K562 (cell line): ENCODE data around the gene CCDC106. TPM values are rescaled to one million over a fixed set of nuclear protein-coding genes. Genes with fewer than 3 reads are reported as not detected.

ENCODE experiments used
- ARID1B ChIP-seq: fragments of 450-650 bp; IDR thresholded peaks from 2 replicates; pipeline ENCODE4 v1.6.1; 2016; ENCODE audit warnings: antibody characterized with exemption, mild to moderate bottlenecking, inconsistent platforms
- ATF1 ChIP-seq, 2 experiments: fragments of 450-650 bp in 1 of 2; IDR thresholded peaks; 2 replicates each; pipeline ENCODE4 v1.6.1; 2016; ENCODE audit warnings: missing compliant biosample characterization in 1 of 2, missing genetic modification characterization in 1 of 2
- CBFA2T2 ChIP-seq: fragments of 450-650 bp; conservative IDR thresholded peaks from 2 replicates; pipeline ENCODE4 v1.6.1; 2017; ENCODE audit warnings: mild to moderate bottlenecking
- CEBPG ChIP-seq, 3 experiments: fragments of 200-800 bp in 1 of 3; sonication (Bioruptor generic) in 1 of 3; sonication (generic) in 1 of 3; formaldehyde crosslinking in 1 of 3; IDR thresholded peaks in 2 of 3; conservative IDR thresholded peaks in 1 of 3; 2 replicates each; pipeline versions ENCODE4 v1.6.1 to v1.8.0; 2016 to 2022; ENCODE audit warnings: missing compliant biosample characterization in 2 of 3, missing genetic modification characterization in 2 of 3, mild to moderate bottlenecking in 1 of 3, missing genetic modification reagents in 1 of 3
- DACH1 ChIP-seq: fragments of 450-650 bp; IDR thresholded peaks from 2 replicates; pipeline ENCODE4 v1.6.1; 2018; ENCODE audit not compliant: partially characterized antibody
- EP300 ChIP-seq: IDR thresholded peaks from 2 replicates; pipeline ENCODE4 v1.6.1; 2012; ENCODE audit warnings: low read length, improper control_type of control experiment
- ETV1 ChIP-seq: fragments of 450-650 bp; conservative IDR thresholded peaks from 2 replicates; pipeline ENCODE4 v1.6.1; 2016; ENCODE audit warnings: missing genetic modification characterization, control low read depth, low read depth, missing compliant biosample characterization
- MYNN ChIP-seq, 2 experiments: sonication (generic); formaldehyde crosslinking in 1 of 2; IDR thresholded peaks; 2 replicates each; pipeline versions ENCODE4 v1.5.0 to v1.6.1; 2016 to 2020; ENCODE audit warnings: antibody characterized with exemption in 1 of 2, missing genetic modification reagents in 1 of 2
- NFIC ChIP-seq: fragments of 450-650 bp; IDR thresholded peaks from 2 replicates; pipeline ENCODE4 v1.6.1; 2017; ENCODE audit warnings: mild to moderate bottlenecking, inconsistent platforms
- NFIX ChIP-seq: fragments of 250-450 bp; sonication (Bioruptor Pico); IDR thresholded peaks from 2 replicates; pipeline ENCODE4 v1.4.0; 2020; ENCODE audit warnings: low read depth, mild to moderate bottlenecking, moderate library complexity
- PCBP1 ChIP-seq: fragments of 200-400 bp; formaldehyde crosslinking; IDR thresholded peaks from 2 replicates; pipeline ENCODE4 v1.6.1; 2018; ENCODE audit warnings: mild to moderate bottlenecking, low read depth, low read length; ENCODE audit not compliant: poor library complexity, severe bottlenecking
- RAD21 ChIP-seq, 2 experiments: fragments of 250-450 bp in 1 of 2; fragments of 450-650 bp in 1 of 2; sonication (Bioruptor Pico) in 1 of 2; formaldehyde crosslinking in 1 of 2; IDR thresholded peaks in 1 of 2; conservative IDR thresholded peaks in 1 of 2; 2 replicates each; pipeline versions ENCODE4 v1.4.0 to v1.8.0; 2020 to 2022; ENCODE audit warnings: mild to moderate bottlenecking in 2 of 2, moderate library complexity in 1 of 2
- RAD51 ChIP-seq: fragments of 450-650 bp; IDR thresholded peaks from 2 replicates; pipeline ENCODE4 v1.7.1; 2016; ENCODE audit warnings: low read depth, mild to moderate bottlenecking, borderline replicate concordance
- RBM22 ChIP-seq: fragments of 200-400 bp; formaldehyde crosslinking; IDR thresholded peaks from 2 replicates; pipeline ENCODE4 v1.6.1; 2018; ENCODE audit warnings: low read length, low read depth; ENCODE audit not compliant: poor library complexity, severe bottlenecking
- ZNF143 ChIP-seq: sonication (generic); formaldehyde crosslinking; IDR thresholded peaks from 2 replicates; pipeline ENCODE4 v1.9.0; 2022; ENCODE audit warnings: mild to moderate bottlenecking, missing genetic modification reagents
- ZNF282 ChIP-seq: sonication (generic); formaldehyde crosslinking; IDR thresholded peaks from 2 replicates; pipeline ENCODE4 v1.8.1; 2023; ENCODE audit warnings: missing genetic modification reagents
- ZNF586 ChIP-seq: fragments of 450-650 bp; formaldehyde crosslinking; conservative IDR thresholded peaks from 2 replicates; pipeline ENCODE4 v1.4.0; 2020; ENCODE audit warnings: mild to moderate bottlenecking, moderate library complexity
- ZSCAN29 ChIP-seq: fragments of 450-650 bp; IDR thresholded peaks from 2 replicates; pipeline ENCODE4 v1.6.1; 2017
- ZZZ3 ChIP-seq: fragments of 450-650 bp; IDR thresholded peaks from 2 replicates; pipeline ENCODE4 v1.6.1; 2016; ENCODE audit warnings: antibody characterized with exemption, mild to moderate bottlenecking, moderate library complexity
- polyA plus RNA-seq, 8 experiments: library from polyadenylated mRNA; depleted of rRNA in 4 of 8; stranded (reverse) in 5 of 8; unstranded in 3 of 8; fragments of >200 nt; fragmentation: Nextera tagmentation in 2 of 8; fragmentation: Illumina TruSeq in 1 of 8; extraction: Ambion mirVana in 2 of 8; extraction: Trizol in 1 of 8; gene quantifications; 2 replicates each; pipeline versions ENCODE4 v1.2.1 to v1.2.3, GENCODE V29; 2011 to 2014; ENCODE audit warnings: inconsistent platforms in 1 of 8, missing spikeins in 1 of 8
- total RNA-seq, 7 experiments: library from RNA; depleted of rRNA in 6 of 7; stranded (reverse); fragments of >200 nt in 6 of 7; fragmentation: Illumina TruSeq in 2 of 7; extraction: Trizol in 2 of 7; gene quantifications; 2 replicates each; pipeline versions ENCODE4 v1.2.1 to v1.2.3, GENCODE V29; 2011 to 2021; ENCODE audit warnings: low replicate concordance in 1 of 7
- TF ChIP-seq, protein P1 (sequence below), 3 experiments: fragments of 200-800 bp in 1 of 3; sonication (Bioruptor generic) in 1 of 3; sonication (generic) in 1 of 3; formaldehyde crosslinking in 1 of 3; IDR thresholded peaks; 2 replicates each; pipeline versions ENCODE4 v1.6.1 to v1.8.0; 2016 to 2022; ENCODE audit warnings: mild to moderate bottlenecking in 2 of 3, missing compliant biosample characterization in 2 of 3, missing genetic modification characterization in 2 of 3, missing genetic modification reagents in 1 of 3
- TF ChIP-seq, protein P2 (sequence below): IDR thresholded peaks from 3 replicates; pipeline ENCODE4 v1.6.1; 2011; ENCODE audit warnings: borderline replicate concordance, mild to moderate bottlenecking, moderate library complexity; ENCODE audit not compliant: insufficient read length; ENCODE audit errors: extremely low read depth

CCDC106 gene
- total and polyA plus RNA-seq, 9 of the 15 experiments (the other 6 are each of a cell fraction or from before 2014, with no cell fraction given): 0.10 to 27.5 (median 15.0) TPM; not detected in 1

DNA sequence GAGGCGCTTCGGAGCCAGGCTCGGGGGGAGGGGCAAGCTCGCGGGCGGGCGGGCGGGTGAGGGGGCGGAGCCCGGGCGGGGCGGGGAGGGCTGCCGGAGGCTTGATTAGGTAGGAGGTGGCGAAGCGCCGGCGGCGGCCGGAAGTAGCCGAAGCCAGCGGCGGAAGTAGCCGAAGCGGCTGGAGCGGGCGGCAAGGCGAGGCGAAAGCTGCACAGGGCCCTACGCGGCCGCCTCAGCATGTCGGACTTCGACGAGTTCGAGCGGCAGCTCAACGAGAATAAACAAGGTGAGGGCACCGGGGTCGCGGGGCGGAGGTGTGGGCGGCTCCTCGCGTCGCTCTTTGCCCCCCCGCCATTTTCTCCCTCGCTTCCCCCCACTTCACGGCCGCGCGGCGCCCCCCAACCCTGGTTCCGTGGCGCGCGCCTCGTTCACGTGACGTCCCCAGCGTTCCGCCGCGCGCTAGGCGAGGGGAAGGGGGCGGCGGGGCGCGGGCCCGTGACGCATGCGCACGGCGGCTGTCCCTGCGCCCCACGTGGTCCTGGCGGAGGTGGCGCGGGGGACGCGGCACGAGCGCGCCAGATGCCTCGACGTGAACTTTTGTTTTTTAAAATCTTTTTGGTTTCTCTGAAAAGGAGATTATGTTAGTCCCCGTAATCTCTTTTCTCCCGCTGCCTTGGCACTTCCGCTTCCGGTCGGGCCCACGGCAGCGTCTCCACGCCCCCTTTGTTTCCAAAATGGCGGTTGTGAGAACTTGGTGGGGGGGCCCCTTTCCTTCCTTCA, 7.0 kb downstream of the CCDC106 start, which contains the start of gene U2AF2 (continued):
- TF ChIP-seq RAD21 (CRISPR knock-in tag; conservative IDR thresholded peaks at IDR 0.05 in 1 of 2, IDR thresholded peaks at IDR 0.05 in 1 of 2) (0 out of 4 replicates have a peak, but pooled peaks of 1 of the 2 experiments have one; percentile 13), ZNF143 (CRISPR knock-in tag) (0 out of 2 replicates have a peak, but pooled peaks have one; percentile 6), CBFA2T2 (no peak), ATF1 (CRISPR knock-in tag; IDR thresholded peaks at IDR 0.05) (no peak), ATF1 (tag; IDR thresholded peaks at IDR 0.05) (peak; percentile 89), CEBPG (CRISPR knock-in tag; IDR thresholded peaks at IDR 0.05) (no peak), CEBPG (tag; conservative IDR thresholded peaks at IDR 0.05 in 1 of 2, IDR thresholded peaks at IDR 0.05 in 1 of 2) (no peak), DACH1 (no peak), ETV1 (peak; percentile 62), PCBP1 (no peak), RAD51 (peak; percentile 69; the same call in 1 of the 2 replicates), ZSCAN29 (0 out of 2 replicates have a peak, but pooled peaks have one; percentile 25), ZNF282 (CRISPR knock-in tag) (peak; percentile 81; the same call in 1 of the 2 replicates), NFIX (no peak), ZZZ3 (no peak), ARID1B (no peak; the same call in 1 of the 2 replicates), NFIC (no peak), ZNF586 (CRISPR knock-in tag) (0 out of 2 replicates have a peak, but pooled peaks have one; percentile 44), RBM22 (peak; percentile 81), MYNN (IDR thresholded peaks at IDR 0.05) (no peak), MYNN (CRISPR knock-in tag; IDR thresholded peaks at IDR 0.05) (no peak), EP300 (no peak)
- TF ChIP-seq, protein P1, sequence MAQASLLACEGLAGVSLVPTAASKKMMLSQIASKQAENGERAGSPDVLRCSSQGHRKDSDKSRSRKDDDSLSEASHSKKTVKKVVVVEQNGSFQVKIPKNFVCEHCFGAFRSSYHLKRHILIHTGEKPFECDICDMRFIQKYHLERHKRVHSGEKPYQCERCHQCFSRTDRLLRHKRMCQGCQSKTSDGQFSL (CRISPR knock-in tag; IDR thresholded peaks at IDR 0.05): 0 out of 2 replicates have a peak, but pooled peaks have one; percentile 94
- TF ChIP-seq, protein P1 (tag; IDR thresholded peaks at IDR 0.05): peak in 1 of 2 experiments; percentile 93; a peak in 2 of 4 replicates
- TF ChIP-seq, protein P2, sequence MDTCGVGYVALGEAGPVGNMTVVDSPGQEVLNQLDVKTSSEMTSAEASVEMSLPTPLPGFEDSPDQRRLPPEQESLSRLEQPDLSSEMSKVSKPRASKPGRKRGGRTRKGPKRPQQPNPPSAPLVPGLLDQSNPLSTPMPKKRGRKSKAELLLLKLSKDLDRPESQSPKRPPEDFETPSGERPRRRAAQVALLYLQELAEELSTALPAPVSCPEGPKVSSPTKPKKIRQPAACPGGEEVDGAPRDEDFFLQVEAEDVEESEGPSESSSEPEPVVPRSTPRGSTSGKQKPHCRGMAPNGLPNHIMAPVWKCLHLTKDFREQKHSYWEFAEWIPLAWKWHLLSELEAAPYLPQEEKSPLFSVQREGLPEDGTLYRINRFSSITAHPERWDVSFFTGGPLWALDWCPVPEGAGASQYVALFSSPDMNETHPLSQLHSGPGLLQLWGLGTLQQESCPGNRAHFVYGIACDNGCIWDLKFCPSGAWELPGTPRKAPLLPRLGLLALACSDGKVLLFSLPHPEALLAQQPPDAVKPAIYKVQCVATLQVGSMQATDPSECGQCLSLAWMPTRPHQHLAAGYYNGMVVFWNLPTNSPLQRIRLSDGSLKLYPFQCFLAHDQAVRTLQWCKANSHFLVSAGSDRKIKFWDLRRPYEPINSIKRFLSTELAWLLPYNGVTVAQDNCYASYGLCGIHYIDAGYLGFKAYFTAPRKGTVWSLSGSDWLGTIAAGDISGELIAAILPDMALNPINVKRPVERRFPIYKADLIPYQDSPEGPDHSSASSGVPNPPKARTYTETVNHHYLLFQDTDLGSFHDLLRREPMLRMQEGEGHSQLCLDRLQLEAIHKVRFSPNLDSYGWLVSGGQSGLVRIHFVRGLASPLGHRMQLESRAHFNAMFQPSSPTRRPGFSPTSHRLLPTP: no peak
